Stimulated activated CD4-positive, alpha-beta T cell treated with anti-CD3 and anti-CD28 coated beads, Interleukin-12 subunit alpha, Interleukin-12 subunit beta, amount 100 ng/mL, for 48 hours (primary cell): ENCODE measurements around the gene ZNRF3.
"Not testable (repeated sequence)": the region's sequence is repeated elsewhere in the genome, so short reads cannot be mapped to it uniquely, and the experiment has no call there.

Experiments
- DNase-seq, 3 donors: peaks; one replicate each; pipeline ENCODE4 v3.0.0-alpha.2; 2020; ENCODE audit warnings: low read depth in 2 of 3, low spot score in 1 of 3

ZNRF3 gene

GRCh38 chr22:28905256-28905832, 22.0 kb downstream of the ZNRF3 start:
- DNase-seq: no peak

GRCh38 chr22:28906312-28906711, 22.9 kb downstream of the ZNRF3 start:
- no peak for DNase-seq

GRCh38 chr22:28907311-28908008, 24.1 kb downstream of the ZNRF3 start:
- peak; percentile 55 to 79 (median 70) for DNase-seq

- not testable (repeated sequence) for DNase-seq
Measured at GRCh38 chr22:28908810-28909209, 25.4 kb downstream of the ZNRF3 start.

- DNase-seq: peak; percentile 75 to 81 (median 77)
Measured at GRCh38 chr22:28909375-28909774, 26.0 kb downstream of the ZNRF3 start.

GRCh38 chr22:28910569-28911303, 27.4 kb downstream of the ZNRF3 start:
- DNase-seq: no peak

- no peak for DNase-seq
Measured at GRCh38 chr22:28911304-28911690, 27.9 kb downstream of the ZNRF3 start.

GRCh38 chr22:28911777-28912669, 28.7 kb downstream of the ZNRF3 start:
- no peak for DNase-seq

GRCh38 chr22:28914201-28914600, 30.8 kb downstream of the ZNRF3 start:
- no peak for DNase-seq

- no peak for DNase-seq
Measured at GRCh38 chr22:28915969-28916368, 32.6 kb downstream of the ZNRF3 start.

GRCh38 chr22:28917747-28918549, 34.6 kb downstream of the ZNRF3 start:
- no peak for DNase-seq

- DNase-seq: no peak
Measured at GRCh38 chr22:28918550-28919271, 35.3 kb downstream of the ZNRF3 start.

GRCh38 chr22:28920757-28921584, 37.6 kb downstream of the ZNRF3 start:
- no peak for DNase-seq

GRCh38 chr22:28921585-28921879, 38.2 kb downstream of the ZNRF3 start:
- DNase-seq: no peak

- no peak for DNase-seq
Measured at GRCh38 chr22:28922540-28923244, 39.3 kb downstream of the ZNRF3 start.

GRCh38 chr22:28923826-28924732, 40.7 kb downstream of the ZNRF3 start:
- DNase-seq: no peak

- no peak for DNase-seq
Measured at GRCh38 chr22:28925916-28926315, 42.5 kb downstream of the ZNRF3 start.
